ENCODE data around the gene ALOX12B. TPM values are rescaled to one million over a fixed set of nuclear protein-coding genes. Genes with fewer than 3 reads are reported as not detected.

The ALOX12B gene
- total RNA-seq, 2 experiments from 2014 or later, result 2.0 to 5.3 TPM

DNA sequence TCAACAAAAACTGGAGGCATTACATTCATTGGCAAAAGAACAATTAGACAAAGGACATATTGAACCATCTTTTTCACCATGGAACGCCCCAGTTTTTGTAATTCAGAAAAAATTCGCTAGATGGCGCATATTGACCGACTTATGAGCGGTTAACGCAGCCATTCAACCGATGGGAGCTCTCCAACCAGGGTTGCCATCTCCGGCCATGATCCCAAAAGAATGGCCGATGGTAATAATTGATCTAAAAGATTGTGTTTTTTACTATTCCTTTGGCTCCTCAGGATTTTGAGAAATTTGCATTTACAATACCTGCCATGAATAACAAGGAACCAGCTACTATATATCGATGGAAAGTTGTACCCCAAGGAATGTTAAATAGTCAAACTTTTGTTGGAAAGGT lies 27.2 kb downstream of the ALOX12B start:
- no peak overlapping the region for H3K4me3 ChIP-seq (ENCODE audit: low read depth, low read length, poor library complexity, severe bottlenecking)
- no TSS peak for BruUV-seq (replicated peaks)
- H3K36me3 ChIP-seq (ENCODE audit: insufficient read depth, low read length), result no peaks in the 10 kb centered on the region
- ChIA-PET POLR2A (no interaction called here), CTCF (ENCODE audit: unreplicated experiment) (interaction anchor here (1.5 to 1.8 kb wide), 2 partner anchors 17 to 59 kb away, joined by 3 to 6 read pairs; no protein-coding TSS in a partner anchor)
- TF ChIP-seq, protein P1, sequence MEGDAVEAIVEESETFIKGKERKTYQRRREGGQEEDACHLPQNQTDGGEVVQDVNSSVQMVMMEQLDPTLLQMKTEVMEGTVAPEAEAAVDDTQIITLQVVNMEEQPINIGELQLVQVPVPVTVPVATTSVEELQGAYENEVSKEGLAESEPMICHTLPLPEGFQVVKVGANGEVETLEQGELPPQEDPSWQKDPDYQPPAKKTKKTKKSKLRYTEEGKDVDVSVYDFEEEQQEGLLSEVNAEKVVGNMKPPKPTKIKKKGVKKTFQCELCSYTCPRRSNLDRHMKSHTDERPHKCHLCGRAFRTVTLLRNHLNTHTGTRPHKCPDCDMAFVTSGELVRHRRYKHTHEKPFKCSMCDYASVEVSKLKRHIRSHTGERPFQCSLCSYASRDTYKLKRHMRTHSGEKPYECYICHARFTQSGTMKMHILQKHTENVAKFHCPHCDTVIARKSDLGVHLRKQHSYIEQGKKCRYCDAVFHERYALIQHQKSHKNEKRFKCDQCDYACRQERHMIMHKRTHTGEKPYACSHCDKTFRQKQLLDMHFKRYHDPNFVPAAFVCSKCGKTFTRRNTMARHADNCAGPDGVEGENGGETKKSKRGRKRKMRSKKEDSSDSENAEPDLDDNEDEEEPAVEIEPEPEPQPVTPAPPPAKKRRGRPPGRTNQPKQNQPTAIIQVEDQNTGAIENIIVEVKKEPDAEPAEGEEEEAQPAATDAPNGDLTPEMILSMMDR (conservative IDR thresholded peaks at IDR 0.05; ENCODE audit: low read length), result peak; percentile 91
- no peak for TF ChIP-seq EZH2phosphoT487 (IDR thresholded peaks at IDR 0.05; ENCODE audit: borderline replicate concordance, low read depth, low read length)
- no peak overlapping the region for H3K4me2 ChIP-seq (ENCODE audit: low read length)
- no peak overlapping the region for H3K27ac ChIP-seq (ENCODE audit: low read depth, low read length, poor library complexity, severe bottlenecking)
- peak overlapping the region; percentile 34; the same call in 1 of the 2 replicates for H2AFZ ChIP-seq (ENCODE audit: low read length)
- DNase-seq (ENCODE audit: low spot score), result peak; percentile 80
- intact Hi-C loops (cut with micrococcal nuclease; ENCODE audit: unreplicated experiment), result loop anchor here (1.0 to 2.0 kb wide), 3 partner anchors 19 to 59 kb away; partner anchors contain the start of gene ALOXE3
- H3K79me2 ChIP-seq (ENCODE audit: insufficient read depth, low read depth, low read length), result no peaks in the 10 kb centered on the region
- H3K4me1 ChIP-seq (ENCODE audit: insufficient read depth, low read length, poor library complexity, severe bottlenecking), result peaks cover 27% of the 10 kb centered on the region
- H4K20me1 ChIP-seq (ENCODE audit: insufficient read depth, low read length), result no peaks in the 10 kb centered on the region
- H3K9me3 ChIP-seq (ENCODE audit: low read length), result no peaks in the 10 kb centered on the region
- H3K9me2 ChIP-seq (ENCODE audit: insufficient read depth, low read length), result no peaks in the 10 kb centered on the region

DNA sequence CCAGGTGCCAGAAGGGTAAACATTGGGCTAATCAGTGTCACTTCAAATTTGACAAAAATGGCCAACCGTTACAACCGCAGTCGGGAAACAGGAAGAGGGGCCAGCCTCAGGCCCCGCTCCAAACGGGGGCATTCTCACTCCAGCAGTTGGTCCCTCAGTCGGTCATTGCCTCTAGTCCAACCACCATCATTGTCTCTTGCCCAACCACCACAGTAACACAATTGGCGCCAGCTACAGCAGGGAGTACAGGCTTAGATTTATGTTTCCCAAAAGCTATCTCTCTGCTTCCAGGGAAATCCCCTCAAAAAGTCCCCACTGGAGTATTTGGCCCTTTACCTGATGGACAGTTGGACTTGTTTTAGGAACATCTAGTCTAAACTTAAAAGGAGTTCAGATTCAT lies 28.4 kb downstream of the ALOX12B start:
- TF ChIP-seq, protein P1 (conservative IDR thresholded peaks at IDR 0.05; ENCODE audit: low read length), result no peak
- no peak for TF ChIP-seq EZH2phosphoT487 (IDR thresholded peaks at IDR 0.05; ENCODE audit: borderline replicate concordance, low read depth, low read length)
- ChIA-PET POLR2A (no interaction called here), CTCF (ENCODE audit: unreplicated experiment) (interaction anchor here (0.6 to 1.0 kb wide), 4 partner anchors 17 to 97 kb away, joined by 3 read pairs; no protein-coding TSS in a partner anchor)
- Histone ChIP-seq H3K36me3 (ENCODE audit: insufficient read depth, low read length) (no peaks in the 10 kb centered on the region), H3K4me3 (ENCODE audit: low read depth, low read length, poor library complexity, severe bottlenecking) (no peak overlapping the region), H3K79me2 (ENCODE audit: insufficient read depth, low read depth, low read length) (no peaks in the 10 kb centered on the region), H4K20me1 (ENCODE audit: insufficient read depth, low read length) (no peaks in the 10 kb centered on the region), H2AFZ (ENCODE audit: low read length) (peak overlapping the region; percentile 34; the same call in 1 of the 2 replicates), H3K4me1 (ENCODE audit: insufficient read depth, low read length, poor library complexity, severe bottlenecking) (peaks cover 27% of the 10 kb centered on the region), H3K9me3 (ENCODE audit: low read length) (no peaks in the 10 kb centered on the region), H3K9me2 (ENCODE audit: insufficient read depth, low read length) (no peaks in the 10 kb centered on the region), H3K4me2 (ENCODE audit: low read length) (no peak overlapping the region), H3K27ac (ENCODE audit: low read depth, low read length, poor library complexity, severe bottlenecking) (no peak overlapping the region)
- intact Hi-C loops (cut with micrococcal nuclease; ENCODE audit: unreplicated experiment), result loop anchor here (5.0 kb wide), 1 partner anchor 147 kb away; no protein-coding TSS in a partner anchor
- no TSS peak for BruUV-seq (replicated peaks)
- DNase-seq (ENCODE audit: low spot score), result no peak

- BruUV-seq (replicated peaks), result no TSS peak
Observed at GRCh38 chr17:8057691-8058114, 29.8 kb downstream of the ALOX12B start.

More at GRCh38 chr17:8057691-8058114, 29.8 kb downstream of the ALOX12B start:
- intact Hi-C loops (cut with micrococcal nuclease; ENCODE audit: unreplicated experiment), result loop anchor here (1.0 to 5.0 kb wide), 3 partner anchors 41 to 145 kb away; no protein-coding TSS in a partner anchor
- TF ChIP-seq EZH2phosphoT487 (IDR thresholded peaks at IDR 0.05; ENCODE audit: borderline replicate concordance, low read depth, low read length), result no peak
- TF ChIP-seq, protein P1 (conservative IDR thresholded peaks at IDR 0.05; ENCODE audit: low read length), result peak; percentile 85
- no peak overlapping the region for H3K4me3 ChIP-seq (ENCODE audit: low read depth, low read length, poor library complexity, severe bottlenecking)
- peaks cover 27% of the 10 kb centered on the region for H3K4me1 ChIP-seq (ENCODE audit: insufficient read depth, low read length, poor library complexity, severe bottlenecking)
- no peaks in the 10 kb centered on the region for H3K79me2 ChIP-seq (ENCODE audit: insufficient read depth, low read depth, low read length)
- H3K9me3 ChIP-seq (ENCODE audit: low read length), result no peaks in the 10 kb centered on the region
- peak overlapping the region; percentile 21; the same call in 1 of the 2 replicates for H3K4me2 ChIP-seq (ENCODE audit: low read length)
- H3K27ac ChIP-seq (ENCODE audit: low read depth, low read length, poor library complexity, severe bottlenecking), result no peak overlapping the region
- H2AFZ ChIP-seq (ENCODE audit: low read length), result peak overlapping the region; percentile 60
- no peaks in the 10 kb centered on the region for H3K9me2 ChIP-seq (ENCODE audit: insufficient read depth, low read length)
- POLR2A ChIA-PET, result no interaction called here
- no peaks in the 10 kb centered on the region for H4K20me1 ChIP-seq (ENCODE audit: insufficient read depth, low read length)
- peak; percentile 90 for DNase-seq (ENCODE audit: low spot score)
- no peaks in the 10 kb centered on the region for H3K36me3 ChIP-seq (ENCODE audit: insufficient read depth, low read length)
- CTCF ChIA-PET (ENCODE audit: unreplicated experiment), result interaction anchor here (0.8 to 1.4 kb wide), 2 partner anchors 47 to 53 kb away, joined by 3 read pairs; no protein-coding TSS in a partner anchor
